ENCODE data around the gene SOX13.

GRCh38 chr1:204091787-204092312, 18.9 kb downstream of the SOX13 start:
- TF ChIP-seq CTCF (conservative IDR thresholded peaks at IDR 0.05 in 1 of 2, IDR thresholded peaks at IDR 0.05 in 1 of 2; ENCODE audit: extremely low read depth in 1 of 2, insufficient read depth in 1 of 2, low read depth in 1 of 2, low read length in 2 of 2) = no peak
- no peak for TF ChIP-seq EZH2 (IDR thresholded peaks at IDR 0.05; ENCODE audit: borderline replicate concordance, low read length)
